ENCODE data around the gene SLC4A5.

SLC4A5 gene

GRCh38 chr2:74307720-74308119, 35.5 kb downstream of the SLC4A5 start:
- Histone ChIP-seq H3K4me2 (no peak overlapping the region), H3K9ac (no peak overlapping the region), H3K36me3 (no peaks in the 10 kb centered on the region; a peak in 1 of 22 replicates), H3K9me3 (replicated peaks in 1 of 11) (no peaks in the 10 kb centered on the region), H4K20me1 (no peaks in the 10 kb centered on the region), H3K27me3 (no peaks in the 10 kb centered on the region), H3K27ac (no peak overlapping the region), H3K4me3 (no peak overlapping the region), H3K4me1 (no peaks in the 10 kb centered on the region)
- TF ChIP-seq Cebpa-rat (IDR thresholded peaks at IDR 0.05) = no peak

DNA sequence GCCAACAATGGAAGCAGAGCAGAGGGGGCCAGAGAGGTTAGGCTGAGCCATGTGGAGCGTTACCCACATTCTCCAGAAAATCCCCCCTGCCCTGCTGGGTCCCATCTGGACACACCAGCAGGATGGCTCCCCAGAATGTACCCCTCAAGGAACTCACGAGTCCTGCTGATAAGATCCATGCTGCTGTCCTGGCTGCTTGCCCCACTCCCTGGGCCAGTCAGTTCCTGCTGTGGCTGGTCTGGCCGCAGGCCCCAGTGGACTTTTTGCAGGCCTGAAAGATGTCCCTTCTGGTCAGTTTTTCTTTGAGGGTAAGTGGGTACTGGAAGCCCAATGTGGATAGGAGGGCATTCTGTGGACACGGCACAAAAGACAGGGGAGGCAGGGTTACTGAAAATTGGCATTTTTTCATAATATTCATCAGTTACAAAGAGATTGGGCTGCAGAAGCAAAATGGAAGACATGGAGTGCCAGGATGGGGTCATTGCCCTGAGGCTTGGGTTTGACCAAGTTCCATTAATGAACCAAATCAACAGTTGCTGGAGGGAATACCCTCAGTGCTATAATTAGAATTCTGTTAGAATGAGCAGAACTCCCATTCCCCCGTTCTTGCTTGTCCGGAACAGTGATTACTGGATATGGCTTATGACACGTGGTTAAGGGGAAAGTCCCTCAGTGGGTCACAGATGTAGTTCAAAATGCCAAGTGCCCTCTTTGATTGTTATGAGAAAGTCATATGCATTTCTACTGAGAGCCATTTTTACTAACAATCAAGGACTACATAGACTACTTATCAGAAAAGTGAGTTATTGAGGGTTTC, 38.7 kb downstream of the SLC4A5 start:
- no peak overlapping the region for H3K4me2 ChIP-seq
- H3K4me1 ChIP-seq = no peaks in the 10 kb centered on the region

GRCh38 chr2:74302865-74303264, 40.4 kb downstream of the SLC4A5 start:
- no peak for TF ChIP-seq Cebpa-rat (IDR thresholded peaks at IDR 0.05)
- Histone ChIP-seq H4K20me1 (no peaks in the 10 kb centered on the region), H3K4me3 (no peak overlapping the region), H3K4me1 (no peaks in the 10 kb centered on the region), H3K4me2 (no peak overlapping the region), H3K36me3 (peaks cover 0 to 14% (median 7%) of the 10 kb centered on the region in 11 experiments; a peak in 7 of 22 replicates), H3K27ac (no peak overlapping the region), H3K9ac (no peak overlapping the region), H3K9me3 (replicated peaks in 1 of 11) (peaks cover 18 to 24% (median 22%) of the 10 kb centered on the region in 11 experiments), H3K27me3 (no peaks in the 10 kb centered on the region)

More for the DNA sequence above, 38.7 kb downstream of the SLC4A5 start:
- Histone ChIP-seq H3K27me3 (no peaks in the 10 kb centered on the region), H3K4me3 (no peak overlapping the region), H3K36me3 (peaks cover 0 to 5% (median 1%) of the 10 kb centered on the region in 11 experiments; a peak in 6 of 22 replicates), H3K9me3 (replicated peaks in 1 of 11) (peaks cover 2 to 7% (median 5%) of the 10 kb centered on the region in 11 experiments; a peak in 18 of 22 replicates), H3K27ac (no peak overlapping the region), H4K20me1 (no peaks in the 10 kb centered on the region), H3K9ac (no peak overlapping the region)
- no peak for TF ChIP-seq Cebpa-rat (IDR thresholded peaks at IDR 0.05)

GRCh38 chr2:74301262-74301661, 42.0 kb downstream of the SLC4A5 start:
- Histone ChIP-seq H3K9ac (no peak overlapping the region), H3K27ac (no peak overlapping the region), H3K4me3 (no peak overlapping the region), H3K9me3 (replicated peaks in 1 of 11) (peaks cover 18 to 25% (median 22%) of the 10 kb centered on the region in 11 experiments), H3K4me1 (no peaks in the 10 kb centered on the region), H3K4me2 (no peak overlapping the region), H3K36me3 (peaks cover 0 to 14% (median 7%) of the 10 kb centered on the region in 11 experiments; a peak in 7 of 22 replicates), H4K20me1 (no peaks in the 10 kb centered on the region), H3K27me3 (no peaks in the 10 kb centered on the region)
- TF ChIP-seq Cebpa-rat (IDR thresholded peaks at IDR 0.05) = no peak

DNA sequence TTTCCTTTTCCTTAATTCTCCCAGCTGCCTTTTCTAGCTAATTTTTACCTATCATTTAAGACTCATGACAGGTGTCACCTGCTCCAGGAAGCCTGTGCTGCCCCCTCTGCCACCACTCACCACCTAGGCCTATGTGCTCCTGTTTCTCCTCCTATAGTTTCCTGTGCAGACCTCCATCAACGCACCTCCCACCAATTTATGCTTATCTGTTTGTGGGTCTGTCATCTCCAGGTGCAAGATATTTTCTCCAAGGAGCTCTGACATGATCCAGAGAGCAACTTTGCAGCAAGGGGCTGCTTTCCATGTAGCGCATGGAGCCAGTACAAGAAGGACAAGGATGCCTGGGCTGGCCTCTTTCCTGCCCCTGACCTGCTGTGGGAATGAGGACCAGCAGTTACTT, 42.7 kb downstream of the SLC4A5 start:
- Histone ChIP-seq H3K9ac (no peak overlapping the region), H3K27me3 (no peaks in the 10 kb centered on the region), H3K4me3 (no peak overlapping the region), H3K4me2 (no peak overlapping the region), H3K27ac (no peak overlapping the region), H4K20me1 (no peaks in the 10 kb centered on the region), H3K4me1 (no peaks in the 10 kb centered on the region), H3K36me3 (peaks cover 0 to 14% (median 7%) of the 10 kb centered on the region in 11 experiments; a peak in 7 of 22 replicates), H3K9me3 (replicated peaks in 1 of 11) (peaks cover 18 to 25% (median 22%) of the 10 kb centered on the region in 11 experiments)
- TF ChIP-seq Cebpa-rat (IDR thresholded peaks at IDR 0.05) = no peak

GRCh38 chr2:74297950-74298349, 45.3 kb downstream of the SLC4A5 start:
- TF ChIP-seq Cebpa-rat (IDR thresholded peaks at IDR 0.05) = no peak
- Histone ChIP-seq H3K36me3 (peaks cover 0 to 14% (median 7%) of the 10 kb centered on the region in 11 experiments; a peak in 7 of 22 replicates), H3K27me3 (no peaks in the 10 kb centered on the region)

GRCh38 chr2:74297391-74297790, 45.8 kb downstream of the SLC4A5 start:
- H3K4me2 ChIP-seq = no peak overlapping the region
- H3K27me3 ChIP-seq = no peaks in the 10 kb centered on the region
- peaks cover 18 to 25% (median 22%) of the 10 kb centered on the region in 11 experiments for H3K9me3 ChIP-seq (replicated peaks in 1 of 11)
- no peak overlapping the region for H3K9ac ChIP-seq
- TF ChIP-seq Cebpa-rat (IDR thresholded peaks at IDR 0.05) = no peak
- no peak overlapping the region for H3K4me3 ChIP-seq
- H3K36me3 ChIP-seq = peaks cover 0 to 14% (median 7%) of the 10 kb centered on the region in 11 experiments; a peak in 7 of 22 replicates
- H3K27ac ChIP-seq = no peak overlapping the region
- H4K20me1 ChIP-seq = no peaks in the 10 kb centered on the region
- H3K4me1 ChIP-seq = no peaks in the 10 kb centered on the region

More at GRCh38 chr2:74297950-74298349, 45.3 kb downstream of the SLC4A5 start:
- Histone ChIP-seq H3K4me1 (no peaks in the 10 kb centered on the region), H3K27ac (no peak overlapping the region), H4K20me1 (no peaks in the 10 kb centered on the region), H3K4me3 (no peak overlapping the region), H3K9ac (no peak overlapping the region), H3K9me3 (replicated peaks in 1 of 11) (peaks cover 18 to 25% (median 22%) of the 10 kb centered on the region in 11 experiments), H3K4me2 (no peak overlapping the region)

- Histone ChIP-seq H3K9me3 (replicated peaks in 1 of 11) (peaks cover 4 to 8% (median 6%) of the 10 kb centered on the region in 11 experiments; a peak in 19 of 22 replicates), H3K9ac (no peak overlapping the region), H3K27ac (no peak overlapping the region), H3K4me1 (peaks cover 0 to 9% (median 0%) of the 10 kb centered on the region in 10 experiments; a peak in 7 of 20 replicates), H3K27me3 (no peaks in the 10 kb centered on the region), H3K36me3 (0 out of 22 replicates have a peak, but pooled peaks cover 0 to under 1% (median 0%) of the 10 kb centered on the region in 11 experiments), H3K4me3 (no peak overlapping the region), H4K20me1 (no peaks in the 10 kb centered on the region), H3K4me2 (no peak overlapping the region)
- TF ChIP-seq Cebpa-rat (IDR thresholded peaks at IDR 0.05) = no peak
Observed at GRCh38 chr2:74293191-74293991, 49.8 kb downstream of the SLC4A5 start.

DNA sequence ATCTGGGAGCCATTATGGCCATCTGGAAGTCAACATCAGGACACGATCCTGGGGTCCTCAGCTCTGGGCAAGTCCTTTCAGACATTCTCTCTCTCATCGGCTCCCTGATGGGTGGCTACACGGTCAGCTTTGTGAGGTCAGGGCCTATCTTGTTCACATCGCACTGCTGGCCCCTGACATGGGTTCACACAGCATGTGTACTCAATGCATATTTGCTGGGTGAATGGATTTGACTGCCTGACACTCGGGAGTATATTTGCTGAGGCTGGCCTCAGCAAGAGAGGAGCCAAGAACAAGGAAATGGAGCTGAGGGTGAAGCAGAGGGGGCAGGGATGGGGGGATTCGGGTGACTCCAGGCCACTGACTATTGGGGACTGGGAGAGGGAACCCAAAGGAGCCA, 50.5 kb downstream of the SLC4A5 start:
- no peaks in the 10 kb centered on the region for H3K27me3 ChIP-seq
- peaks cover 0 to 2% (median 0%) of the 10 kb centered on the region in 11 experiments; a peak in 2 of 22 replicates for H3K9me3 ChIP-seq (replicated peaks in 1 of 11)
- no peaks in the 10 kb centered on the region for H4K20me1 ChIP-seq
- H3K4me3 ChIP-seq = no peak overlapping the region
- no peaks in the 10 kb centered on the region for H3K36me3 ChIP-seq
- H3K4me2 ChIP-seq = no peak overlapping the region
- H3K4me1 ChIP-seq = peaks cover 0 to 9% (median 0%) of the 10 kb centered on the region in 10 experiments; a peak in 7 of 20 replicates
- H3K9ac ChIP-seq = no peak overlapping the region
- H3K27ac ChIP-seq = no peak overlapping the region
- TF ChIP-seq Cebpa-rat (IDR thresholded peaks at IDR 0.05) = no peak

All from BLaER1 treated with 17β-estradiol and CSF1 and Interleukin-3, amounts not matched to agents 10 nM and 100 nM (cell line).